NOMO-1 treated with dmso at 0.1 percent for 144 hours (cell line): ENCODE measurements around the gene CCBE1.
"Not testable (repeated sequence)": the region's sequence is repeated elsewhere in the genome, so short reads cannot be mapped to it uniquely, and the experiment has no call there.

ENCODE experiments used
- DNase-seq: peaks from one replicate; lab custom pipeline; 2025; ENCODE audit not compliant: unreplicated experiment; lab: John Stamatoyannopoulos, UW

Gene CCBE1

DNA sequence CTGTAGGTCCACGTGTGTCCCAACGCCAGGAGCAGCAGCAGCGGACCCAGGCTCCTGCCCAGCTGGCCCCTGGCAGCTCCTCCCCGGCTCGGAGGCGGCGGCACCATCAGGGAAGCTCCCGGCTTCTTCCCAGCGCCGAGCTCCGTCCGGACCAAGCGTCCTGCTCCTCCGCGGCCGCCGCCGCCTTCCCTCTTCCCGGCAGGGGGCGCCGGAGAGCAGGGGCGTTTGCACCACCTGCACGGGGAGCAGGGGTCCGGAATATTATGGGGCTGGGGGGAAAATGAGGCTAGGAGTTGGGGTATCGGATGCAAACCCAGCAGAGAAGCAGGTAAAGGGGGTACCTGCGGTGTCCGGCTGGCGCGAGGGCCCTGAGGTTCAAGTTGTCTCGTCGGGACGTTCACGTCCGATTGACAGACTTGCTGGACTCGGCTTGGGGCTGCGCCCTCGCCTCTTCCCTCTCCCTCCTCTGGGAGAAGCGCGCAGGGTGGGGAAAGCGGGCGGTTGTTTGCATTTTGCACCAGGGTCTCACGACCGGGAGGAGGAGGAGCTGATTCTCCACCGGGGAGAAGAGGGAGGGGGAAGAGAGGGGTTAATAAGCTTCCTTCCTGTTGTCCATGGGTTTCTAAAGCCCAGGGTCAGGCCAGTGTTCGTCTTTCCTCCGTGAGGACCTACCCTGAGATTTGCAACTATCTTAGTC is at the start of gene CCBE1:
Gene CCBE1 (minus strand): TSS at position 188 of the 697 bp plus-strand sequence.
- DNase-seq: no peak

DNA sequence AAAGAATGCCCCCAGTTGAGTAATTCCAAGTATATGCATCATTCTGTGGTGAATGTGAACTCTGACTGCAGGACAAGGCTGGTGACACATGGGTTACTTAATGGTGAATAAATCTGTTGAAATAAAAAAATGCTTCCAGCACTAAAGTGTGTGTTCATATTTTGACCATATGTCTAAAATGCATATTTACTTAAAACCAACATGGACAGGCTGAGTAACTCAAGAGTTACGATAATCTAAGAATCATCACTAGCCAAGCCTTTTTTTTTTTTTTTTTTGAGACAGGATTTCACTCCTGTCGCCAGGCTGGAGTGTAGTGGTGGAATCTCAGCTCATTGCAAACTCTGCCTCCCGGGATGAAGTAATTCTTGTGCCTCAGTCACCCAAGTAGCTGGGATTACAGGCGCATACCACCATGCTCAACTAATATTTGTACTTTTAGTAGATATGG is 47.1 kb upstream of the CCBE1 start:
- no peak for DNase-seq

DNA sequence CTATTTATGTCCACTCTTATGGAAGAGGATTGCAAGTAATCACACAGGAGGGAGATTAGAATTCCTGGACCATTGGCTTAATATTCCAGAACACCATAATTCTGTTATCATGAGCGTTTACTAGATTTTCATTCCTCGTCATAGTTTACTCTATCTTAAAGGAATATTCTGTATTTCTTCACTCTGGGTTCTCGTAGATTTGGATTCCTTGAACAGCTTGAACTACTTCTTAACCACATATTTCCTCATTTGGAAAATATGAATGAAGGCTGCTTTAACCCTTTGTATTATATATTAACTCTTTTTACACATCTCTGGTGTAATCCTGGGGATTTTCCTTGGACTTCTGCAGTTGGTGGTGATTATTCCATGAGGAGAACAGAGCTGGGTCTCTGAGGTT is 46.3 kb upstream of the CCBE1 start:
- no peak for DNase-seq

DNA sequence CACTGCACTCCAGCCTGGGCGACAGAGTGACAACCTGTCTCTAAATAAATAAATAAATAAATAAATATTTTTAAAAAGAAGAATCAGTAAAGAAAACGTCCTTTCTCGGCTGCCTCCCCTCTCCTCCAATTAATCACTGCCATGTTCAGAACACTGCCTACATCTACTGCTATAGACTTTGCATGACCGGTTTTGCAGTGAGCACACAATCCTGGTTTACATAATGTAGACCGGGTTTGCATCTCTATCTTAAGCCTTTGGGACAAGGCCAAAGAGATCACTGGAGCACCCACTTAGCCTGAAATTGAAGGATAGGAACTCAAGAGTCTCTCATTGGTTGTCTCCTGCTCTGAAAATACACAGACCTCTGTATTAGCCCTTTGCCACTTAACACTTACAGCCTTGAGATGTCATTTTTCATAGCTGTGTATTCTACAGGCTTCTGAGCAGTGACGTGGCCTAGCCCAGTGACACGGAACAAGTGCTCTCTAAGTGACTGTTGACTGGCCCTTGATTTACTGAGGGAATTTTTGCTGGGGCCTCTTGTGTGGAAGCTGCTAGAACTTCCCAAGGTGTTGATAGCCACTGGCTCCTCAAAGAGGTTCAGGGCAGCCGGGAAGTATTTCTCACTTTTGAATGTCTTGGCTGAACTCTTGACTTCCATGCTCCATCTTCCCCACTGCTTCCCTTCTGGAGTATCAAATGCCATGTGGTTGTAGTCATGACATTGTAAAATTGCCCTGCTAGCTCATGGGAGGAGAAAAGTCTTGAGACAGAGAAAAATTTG is 45.3 kb upstream of the CCBE1 start:
- DNase-seq: no peak

DNA sequence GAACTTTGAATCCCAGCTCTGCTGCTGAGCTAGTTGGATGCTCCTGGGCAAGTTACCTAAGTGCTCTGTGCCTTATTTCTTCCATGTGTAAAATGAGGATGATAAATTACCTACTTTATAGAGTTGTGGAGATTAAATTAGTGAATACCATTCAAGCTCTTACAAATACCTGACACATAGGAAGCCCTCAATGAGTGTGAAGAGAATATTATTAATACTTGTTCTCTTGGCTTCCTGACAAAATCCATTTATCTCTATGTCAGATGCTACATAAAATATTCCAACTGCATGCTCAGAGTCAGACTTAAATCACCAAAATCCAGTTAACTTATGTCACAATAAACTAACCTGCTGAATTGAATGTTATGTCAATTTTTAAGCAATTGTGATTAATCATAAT is 42.9 kb upstream of the CCBE1 start:
- DNase-seq: no peak

DNA sequence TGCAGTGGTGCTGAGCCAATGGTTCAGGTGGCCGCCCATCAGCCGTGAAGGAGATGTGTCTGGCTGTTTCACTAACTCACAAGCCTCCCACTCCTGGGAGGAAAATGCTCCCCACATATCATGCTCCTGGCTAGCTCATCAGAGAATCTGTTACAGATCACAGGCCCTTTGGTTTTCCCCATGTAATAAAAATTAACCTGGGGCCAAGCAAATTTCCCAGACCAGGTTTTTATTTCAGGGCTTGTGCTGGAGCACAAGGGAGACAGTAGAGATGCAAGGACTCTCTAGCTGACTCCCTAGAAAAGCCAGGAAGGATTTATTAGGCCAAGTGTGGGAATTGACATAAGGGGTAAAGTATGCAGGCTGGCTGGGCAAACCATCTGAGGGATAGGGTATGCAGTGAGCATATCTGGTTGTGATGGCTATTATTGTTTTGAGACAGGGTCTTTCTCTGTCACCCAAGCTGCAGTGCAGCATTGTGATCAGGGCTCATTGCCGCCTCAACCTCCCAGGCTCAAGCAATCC is 40.6 kb upstream of the CCBE1 start:
- DNase-seq: no peak

DNA sequence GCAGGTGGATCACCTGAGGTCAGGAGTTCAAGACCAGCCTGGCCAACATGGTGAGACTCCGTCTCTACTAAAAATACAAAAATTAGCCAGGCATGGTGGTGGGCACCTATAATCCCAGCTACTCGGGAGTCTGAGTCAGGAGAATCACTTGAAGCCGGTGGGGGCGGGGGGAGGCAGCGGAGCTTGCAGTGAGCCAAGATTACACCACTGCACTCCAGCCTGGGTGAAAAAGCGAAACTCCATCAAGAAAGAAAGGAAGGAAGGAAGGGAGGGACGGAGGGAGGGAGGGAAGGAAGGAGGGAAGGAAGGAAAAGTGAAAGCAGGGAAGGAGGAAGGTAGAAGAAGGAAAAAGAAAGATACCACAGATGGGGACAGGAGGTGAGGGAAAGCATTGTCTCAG is 40.1 kb upstream of the CCBE1 start:
- not testable (repeated sequence) for DNase-seq

DNA sequence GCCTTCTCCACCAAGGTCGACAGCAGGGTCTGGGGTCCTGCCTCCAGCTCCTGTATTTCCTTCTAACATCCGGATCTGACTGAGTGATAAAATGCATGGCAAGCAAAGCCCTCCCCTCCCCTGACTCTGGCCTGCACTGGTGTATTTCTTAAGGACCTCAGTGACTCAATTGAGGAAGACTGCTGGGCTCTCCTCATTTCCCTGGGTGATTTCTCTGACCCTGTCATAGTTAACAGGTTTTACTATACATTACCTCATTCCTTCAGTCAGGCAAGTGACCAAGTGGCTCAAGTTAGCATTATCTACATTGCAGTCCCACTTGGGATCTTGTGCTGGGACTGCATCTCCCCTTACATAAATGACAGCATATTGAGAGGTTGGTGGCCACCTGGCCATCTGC is 38.8 kb upstream of the CCBE1 start:
- DNase-seq: no peak

DNA sequence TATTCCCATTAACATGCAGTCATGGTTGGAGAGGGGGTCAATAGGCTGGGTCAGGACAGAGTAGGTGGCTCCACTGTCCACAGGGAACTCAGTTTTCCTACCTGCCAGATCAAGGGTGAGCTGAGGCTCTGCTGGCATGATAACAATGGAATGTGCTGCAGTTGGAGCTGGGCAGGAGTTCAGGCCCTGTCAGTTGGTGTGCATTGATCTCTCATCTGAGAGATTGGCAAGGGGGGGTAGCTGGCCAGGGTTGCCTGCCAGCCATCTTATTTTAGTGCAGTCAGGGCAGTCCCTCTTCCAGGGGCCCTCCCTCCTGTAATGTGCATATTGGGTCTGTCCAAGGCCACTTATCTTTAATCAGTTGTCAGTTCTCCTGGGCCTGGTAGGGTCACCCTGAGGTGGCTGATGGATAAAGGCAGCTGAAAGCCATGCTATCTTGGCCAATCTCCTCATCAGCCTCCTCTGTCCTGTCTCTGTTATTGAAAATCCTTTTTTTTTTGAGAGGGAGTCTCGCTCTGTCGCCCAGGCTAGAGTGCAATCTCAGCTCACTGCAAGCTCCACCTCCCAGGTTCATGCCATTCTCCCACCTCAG is 38.1 kb upstream of the CCBE1 start:
- no peak for DNase-seq

DNA sequence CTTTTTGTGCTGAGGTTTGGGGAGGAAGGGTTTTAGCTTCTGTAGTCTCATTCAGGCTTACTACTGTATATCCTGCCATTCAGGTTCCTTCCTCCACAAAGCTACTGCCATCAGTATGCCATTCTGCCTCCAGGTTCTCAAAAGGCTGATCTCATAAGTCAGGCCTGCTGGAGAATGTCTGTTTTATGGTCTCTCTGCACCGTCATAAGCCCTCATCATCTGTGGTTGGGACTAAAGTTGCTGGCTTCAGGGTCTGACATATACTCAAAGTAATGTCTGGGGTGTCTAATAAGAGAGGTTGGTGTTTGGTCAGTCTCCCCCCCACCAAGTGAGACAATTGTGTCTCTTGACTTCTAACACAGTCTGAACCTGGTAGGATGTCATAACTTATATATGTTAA is 36.2 kb upstream of the CCBE1 start:
- DNase-seq: no peak

DNA sequence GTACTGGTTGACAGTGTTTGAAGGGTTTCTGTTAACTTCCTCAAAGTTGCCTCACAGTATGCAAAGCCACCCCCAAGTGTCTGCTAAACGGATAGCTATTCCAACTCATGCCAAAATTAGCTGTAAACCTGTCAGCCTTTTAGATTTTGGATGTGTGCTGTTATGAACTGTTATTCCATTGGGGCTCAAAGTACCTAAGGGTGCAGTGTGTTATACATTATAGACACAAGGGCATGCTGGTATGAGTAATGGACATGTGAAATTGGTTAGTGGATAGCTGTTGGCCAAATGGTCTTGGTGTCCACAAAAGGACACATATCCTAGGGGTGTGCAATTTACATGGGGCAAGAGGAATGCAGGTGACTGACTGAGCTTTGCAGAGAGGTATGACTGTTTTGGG is 33.7 kb upstream of the CCBE1 start:
- DNase-seq: no peak

DNA sequence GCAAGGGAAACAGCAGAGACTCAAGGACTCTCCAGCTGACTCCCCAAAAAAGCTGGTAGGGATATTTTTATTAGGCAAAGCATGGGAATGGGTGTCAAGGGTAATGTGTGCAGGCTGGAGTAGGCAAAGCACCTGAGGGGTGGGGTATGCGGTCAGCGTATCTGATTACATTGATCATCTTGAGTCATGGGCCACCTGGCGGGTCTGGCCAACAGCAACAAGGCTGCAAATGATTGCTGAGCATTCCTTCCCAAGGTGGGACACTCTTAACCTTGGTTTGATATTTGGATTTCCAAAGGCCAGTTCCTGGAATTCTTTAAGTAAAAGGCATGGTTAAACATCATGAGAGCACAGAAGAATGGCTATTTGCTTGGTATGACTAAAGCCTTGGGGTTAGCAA is 32.6 kb upstream of the CCBE1 start:
- DNase-seq: no peak

DNA sequence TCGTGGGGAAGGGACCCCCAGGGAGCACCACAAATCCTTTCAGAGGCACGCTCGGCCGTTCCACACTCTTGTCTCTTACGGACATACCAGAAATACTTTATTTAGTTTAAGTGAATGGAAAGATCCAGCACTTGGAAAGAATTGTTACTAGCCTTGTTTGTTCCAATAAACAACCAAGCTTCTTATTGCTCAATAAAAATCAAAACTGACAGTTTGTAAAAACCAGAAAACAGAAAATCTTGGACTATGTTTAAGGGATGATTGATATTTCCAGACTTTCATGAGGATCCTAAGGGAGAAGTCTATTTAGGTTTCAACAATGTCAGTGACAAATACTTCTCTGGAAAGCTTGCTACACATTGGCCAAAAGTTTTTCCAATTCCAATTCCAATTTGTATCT is 31.6 kb upstream of the CCBE1 start:
- DNase-seq: no peak

DNA sequence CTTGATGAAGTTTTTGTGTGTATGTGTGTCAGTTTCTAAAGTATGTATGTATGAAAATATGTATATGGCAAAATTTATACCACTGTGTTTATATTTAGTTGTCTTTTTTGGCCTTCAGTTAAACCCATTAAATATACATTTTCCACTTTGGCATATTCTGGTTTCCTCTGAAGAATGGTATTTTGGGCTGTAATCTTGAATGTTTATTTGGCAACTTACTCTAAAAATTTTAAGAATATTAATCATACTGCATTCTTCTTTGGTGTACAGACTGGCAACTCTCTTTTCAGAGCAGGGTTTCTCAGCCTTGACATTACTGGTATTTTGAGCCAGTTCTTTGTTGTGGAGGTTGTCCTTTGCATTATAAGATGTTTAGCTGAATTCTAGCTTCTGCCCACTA is 27.9 kb upstream of the CCBE1 start:
- no peak for DNase-seq

DNA sequence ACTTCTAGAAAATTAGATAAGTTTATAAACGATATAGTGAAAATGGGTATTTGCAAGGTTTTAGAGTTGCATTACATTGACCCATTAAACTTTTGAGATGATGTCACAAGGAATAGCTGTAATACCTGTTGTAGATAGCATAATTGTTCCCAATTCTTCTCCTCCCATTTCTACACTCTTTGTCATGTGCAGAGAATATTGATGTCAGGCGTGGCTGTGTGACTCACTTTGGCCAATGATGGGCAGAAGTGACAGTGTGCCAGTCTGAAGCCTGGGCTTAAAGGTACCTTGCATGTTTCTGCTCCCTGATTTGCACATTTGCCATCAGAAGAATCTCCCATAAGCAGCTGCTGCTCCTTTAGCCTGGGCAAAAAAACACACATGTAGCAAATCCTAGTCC is 26.9 kb upstream of the CCBE1 start:
- no peak for DNase-seq

DNA sequence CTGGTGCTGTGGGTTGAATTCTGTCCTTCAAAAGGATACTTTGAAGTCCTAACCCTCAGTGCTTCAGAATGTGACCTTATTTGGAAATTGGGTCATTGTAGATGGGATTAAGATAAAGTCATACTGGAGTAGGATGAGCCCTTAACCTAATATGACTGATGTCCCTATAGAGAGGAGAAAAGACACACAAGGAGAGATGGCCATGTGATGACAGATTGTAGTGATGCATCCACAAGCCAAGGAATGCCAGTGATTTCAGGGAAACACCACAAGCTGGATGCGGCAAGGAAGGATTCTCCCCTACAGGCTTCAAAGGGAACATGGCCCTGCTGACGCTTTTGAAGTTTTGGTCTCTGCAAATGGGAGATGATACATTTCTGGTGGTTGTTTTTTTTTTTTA is 24.7 kb upstream of the CCBE1 start:
- DNase-seq: no peak

DNA sequence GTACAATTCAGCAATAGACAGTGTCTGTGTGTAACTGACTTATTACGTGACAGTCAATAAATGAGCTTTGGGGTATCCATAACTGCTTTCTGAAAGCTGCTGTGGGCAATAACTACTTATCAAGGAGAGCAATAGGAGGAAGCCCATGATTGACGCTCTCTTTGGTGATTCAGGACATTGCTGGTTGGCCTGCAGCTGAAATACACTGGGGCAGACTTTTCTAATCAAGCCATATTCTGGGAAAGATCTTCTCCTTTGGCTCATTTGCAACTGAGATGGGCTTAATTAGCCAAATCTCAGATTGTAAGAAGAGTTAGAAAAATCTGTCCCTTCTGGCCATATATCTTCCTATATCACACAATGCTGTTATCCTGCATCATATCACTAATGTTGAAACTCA is 24.0 kb upstream of the CCBE1 start:
- no peak for DNase-seq

DNA sequence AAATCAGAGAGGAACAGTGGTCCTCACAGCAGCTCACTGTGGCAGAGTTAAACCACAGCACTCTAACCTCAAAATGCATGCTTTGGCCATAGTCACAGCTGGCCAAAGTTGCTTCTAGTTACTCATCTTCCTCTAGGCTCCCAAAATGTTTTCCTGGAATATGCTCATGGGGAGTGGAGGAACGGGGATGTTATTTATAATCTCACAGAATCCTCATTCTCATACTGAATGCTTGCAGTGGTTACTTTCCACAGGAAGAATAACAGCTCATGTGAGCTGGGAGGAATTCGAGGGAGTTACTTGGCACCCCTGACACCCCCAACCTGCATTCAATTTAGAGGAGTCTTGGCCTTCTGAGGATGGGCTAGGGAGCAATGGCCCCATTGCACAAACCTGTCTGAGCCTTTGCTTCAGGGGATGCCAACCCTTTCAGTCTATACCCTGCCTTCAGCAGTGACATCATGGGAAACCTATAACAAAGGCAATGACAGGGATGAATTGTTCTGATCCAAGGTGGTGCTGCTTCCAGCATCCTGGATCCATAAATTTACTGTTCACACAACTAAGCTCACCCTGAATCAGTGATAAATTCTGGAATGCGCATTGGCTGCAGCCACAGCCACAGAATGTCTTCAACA is 22.4 kb upstream of the CCBE1 start:
- no peak for DNase-seq

DNA sequence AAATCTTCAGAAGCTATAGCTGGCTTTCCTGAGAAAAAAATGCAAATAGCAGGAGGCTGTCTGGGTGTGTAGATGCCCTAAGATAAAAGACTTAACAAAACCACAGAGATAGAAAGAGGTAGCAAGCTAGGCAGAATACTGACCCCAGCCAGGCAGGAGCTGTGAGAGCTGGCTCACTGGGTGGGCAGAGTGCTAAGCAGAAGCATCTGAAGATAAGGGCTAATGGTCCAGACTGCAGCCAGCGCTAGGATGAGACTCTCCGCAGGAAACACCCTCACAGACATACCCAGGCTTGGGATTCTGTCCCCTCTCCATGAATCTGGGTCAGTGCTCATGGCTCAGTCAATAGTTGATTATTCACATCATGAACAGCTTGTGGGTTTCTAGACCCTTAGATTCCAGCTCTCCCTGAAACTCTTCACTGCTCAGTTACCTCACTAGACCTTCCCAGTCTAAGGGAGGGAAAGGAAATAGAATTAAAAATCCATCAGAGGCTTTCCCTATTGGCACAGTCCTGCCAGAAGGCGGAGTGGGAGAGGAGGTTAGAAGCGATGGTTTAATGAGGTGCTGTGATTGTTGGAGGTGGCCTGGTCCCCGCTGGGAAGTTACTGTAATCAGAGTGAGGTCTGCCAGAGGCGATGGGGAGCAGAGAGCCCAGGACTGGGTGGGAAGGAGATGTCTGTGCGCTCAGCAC is 21.4 kb upstream of the CCBE1 start:
- DNase-seq: no peak

DNA sequence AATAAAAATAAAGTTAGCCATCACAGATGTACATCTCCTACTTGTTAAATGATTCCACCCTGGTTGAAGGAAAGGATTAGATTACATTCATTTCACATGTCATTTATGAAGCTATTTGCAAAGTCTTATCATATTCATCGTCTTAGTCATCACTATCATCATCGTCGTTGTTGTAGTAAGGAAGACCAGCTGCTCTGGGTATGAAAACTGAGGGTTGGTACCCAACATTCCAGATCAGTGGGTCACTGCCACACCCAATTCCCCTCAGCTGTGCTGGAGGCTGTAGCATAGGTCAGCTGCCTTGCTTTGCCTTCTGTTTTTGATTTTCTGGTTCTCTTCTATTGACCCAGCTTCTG is 20.9 kb upstream of the CCBE1 start:
- DNase-seq: no peak

DNA sequence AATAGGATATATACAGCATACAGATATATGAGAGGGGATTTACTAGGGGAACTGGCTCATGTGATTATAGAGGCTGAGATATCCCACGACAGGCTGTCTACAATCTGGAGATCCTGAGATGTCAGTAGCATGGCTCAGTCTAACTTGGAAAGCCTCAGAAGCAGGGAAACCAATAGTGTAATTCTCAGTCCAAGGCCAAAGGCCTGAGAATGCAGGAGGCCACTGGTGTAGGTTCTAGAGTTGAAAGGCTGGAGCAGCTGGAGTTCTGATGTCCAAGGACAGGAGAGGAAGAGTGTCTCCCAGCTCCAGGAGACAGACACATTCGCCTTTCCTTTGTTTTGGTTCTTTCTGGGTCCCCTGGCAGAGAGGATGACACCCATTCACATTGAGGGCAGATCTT is 20.1 kb upstream of the CCBE1 start:
- no peak for DNase-seq
